A549 (cell line): ENCODE measurements around the gene ABI3BP. TPM values are rescaled to one million over a fixed set of nuclear protein-coding genes. Genes with fewer than 3 reads are reported as not detected.

Experiments used
- ATAC-seq, 2 experiments: fragments of 200-7000 bp in 1 of 2; fragments of >200 bp in 1 of 2; cut with Nextera tagmentation in 1 of 2; cut with Tn5 transposase in 1 of 2; 3 replicates each; pipeline versions ENCODE4 v1.8.0 to v1.9.1; 2018 to 2020; ENCODE audit warnings: mild to moderate bottlenecking in 1 of 2, moderate library complexity in 1 of 2
- CTCF ChIA-PET: fragments of 300-600 bp; sonication (Branson Sonifier 250); formaldehyde crosslinking; extraction: SDS; loops from one replicate; lab custom pipeline; 2021; ENCODE audit warnings: antibody characterized with exemption, inconsistent platforms; lab: Yijun Ruan, JAX
- POLR2A ChIA-PET: fragments of 350-600 bp; formaldehyde crosslinking; extraction: SDS; loops from one replicate; lab custom pipeline; 2021; ENCODE audit warnings: antibody characterized with exemption, inconsistent platforms; lab: Yijun Ruan, JAX
- DNase-seq, 2 experiments: peaks; one replicate each; pipeline versions ENCODE4 v3.0.0 to v3.0.0-alpha.2; 2011 to 2016; ENCODE audit warnings: low read depth in 1 of 2, low spot score in 1 of 2
- FAIRE-seq: peaks from 2 replicates; lab custom pipeline; 2011; peaks lifted over from hg19 to GRCh38; lab: Jason Lieb, UNC
- H3K27ac ChIP-seq, 2 experiments: fragments of >200 bp; sonication (Bioruptor Twin); formaldehyde crosslinking; 3 replicates each; pipeline ENCODE4 v1.5.1; 2016 to 2017
- H3K4me1 ChIP-seq: fragments of >200 bp; sonication (Bioruptor Twin); formaldehyde crosslinking; 3 replicates; pipeline ENCODE4 v1.6.1; 2016
- H3K4me2 ChIP-seq: fragments of >200 bp; sonication (Bioruptor Twin); formaldehyde crosslinking; 3 replicates; pipeline ENCODE4 v1.6.1; 2016
- H3K4me3 ChIP-seq: fragments of >200 bp; sonication (Bioruptor Twin); formaldehyde crosslinking; 3 replicates; pipeline ENCODE4 v1.5.1; 2016
- H3K9me3 ChIP-seq: fragments of >200 bp; sonication (Bioruptor Twin); formaldehyde crosslinking; 3 replicates; pipeline ENCODE4 v1.6.1; 2016
- CBX8 ChIP-seq: fragments of 200-600 bp; sonication (generic); IDR thresholded peaks from 2 replicates; pipeline ENCODE4 v1.6.1; 2016
- CHD2 ChIP-seq: fragments of 150-350 bp; IDR thresholded peaks from 2 replicates; pipeline ENCODE4 v1.6.1; 2014; ENCODE audit warnings: low read length; ENCODE audit not compliant: partially characterized antibody
- CHD4 ChIP-seq: fragments of 200-600 bp; sonication (generic); IDR thresholded peaks from 2 replicates; pipeline ENCODE4 v1.6.1; 2016; ENCODE audit warnings: antibody characterized with exemption, mild to moderate bottlenecking, borderline replicate concordance
- CTCF ChIP-seq: fragments of >200 bp; sonication (Bioruptor Twin); formaldehyde crosslinking; IDR thresholded peaks from 3 replicates; pipeline ENCODE4 v1.5.1; 2016
- EHF ChIP-seq: fragments of 250-450 bp; sonication (Bioruptor Pico); IDR thresholded peaks from 2 replicates; pipeline ENCODE4 v1.5.0; 2020; ENCODE audit warnings: mild to moderate bottlenecking
- FOXS1 ChIP-seq: fragments of 250-450 bp; sonication (Bioruptor Pico); IDR thresholded peaks from 2 replicates; pipeline ENCODE4 v1.5.0; 2020; ENCODE audit warnings: mild to moderate bottlenecking, moderate library complexity
- GATA3 ChIP-seq: IDR thresholded peaks from 2 replicates; pipeline ENCODE4 v1.6.1; 2012; ENCODE audit warnings: borderline replicate concordance
- HEYL ChIP-seq: fragments of 250-450 bp; sonication (Bioruptor Pico); IDR thresholded peaks from 2 replicates; pipeline ENCODE4 v1.8.0; 2021; ENCODE audit warnings: mild to moderate bottlenecking, moderate library complexity
- HOXB13 ChIP-seq: fragments of 250-450 bp; sonication (Bioruptor Pico); IDR thresholded peaks from 2 replicates; pipeline ENCODE4 v1.5.0; 2020; ENCODE audit warnings: low read depth, mild to moderate bottlenecking, moderate library complexity
- HOXB5 ChIP-seq: fragments of 250-450 bp; sonication (Bioruptor Pico); IDR thresholded peaks from 2 replicates; pipeline ENCODE4 v1.5.0; 2020; ENCODE audit warnings: mild to moderate bottlenecking, moderate library complexity
- JUNB ChIP-seq: fragments of >200 bp; sonication (Bioruptor Twin); formaldehyde crosslinking; IDR thresholded peaks from 2 replicates; pipeline ENCODE4 v1.6.1; 2016
- KDM5A ChIP-seq: fragments of 200-600 bp; sonication (generic); IDR thresholded peaks from 2 replicates; pipeline ENCODE4 v1.6.1; 2016; ENCODE audit warnings: antibody characterized with exemption, mild to moderate bottlenecking
- NFE2L2 ChIP-seq: fragments of 150-350 bp; conservative IDR thresholded peaks from 2 replicates; pipeline ENCODE4 v1.6.1; 2014; ENCODE audit warnings: low read length
- POLR2AphosphoS2 ChIP-seq: conservative IDR thresholded peaks from 2 replicates; pipeline ENCODE4 v1.6.1; 2012; ENCODE audit warnings: low read length, improper control_type of control experiment, inconsistent platforms
- RAD21 ChIP-seq, 2 experiments: fragments of >200 bp in 1 of 2; sonication (Bioruptor Twin) in 1 of 2; formaldehyde crosslinking in 1 of 2; IDR thresholded peaks in 1 of 2; conservative IDR thresholded peaks in 1 of 2; 2 replicates in 1 of 2; 3 replicates in 1 of 2; pipeline ENCODE4 v1.6.1; 2012 to 2018; ENCODE audit warnings: inconsistent platforms in 1 of 2
- RCOR1 ChIP-seq: fragments of 150-350 bp; IDR thresholded peaks from 2 replicates; pipeline ENCODE4 v1.6.1; 2014; ENCODE audit warnings: antibody characterized with exemption, low read length, low read depth
- RNF2 ChIP-seq: fragments of 200-600 bp; sonication (generic); IDR thresholded peaks from 2 replicates; pipeline ENCODE4 v1.6.1; 2016; ENCODE audit warnings: low read depth, mild to moderate bottlenecking, antibody characterized with exemption, moderate library complexity, borderline replicate concordance
- SMC3 ChIP-seq: fragments of >200 bp; sonication (Bioruptor Twin); formaldehyde crosslinking; IDR thresholded peaks from 3 replicates; pipeline ENCODE4 v1.6.1; 2018; ENCODE audit warnings: inconsistent platforms
- SREBF2 ChIP-seq: fragments of 450-650 bp; IDR thresholded peaks from 2 replicates; pipeline ENCODE4 v1.6.1; 2014; ENCODE audit warnings: mild to moderate bottlenecking, moderate library complexity
- TP53 ChIP-seq: fragments of 250-450 bp; sonication (Bioruptor Pico); IDR thresholded peaks from 2 replicates; pipeline ENCODE4 v1.5.0; 2021; ENCODE audit warnings: mild to moderate bottlenecking, moderate library complexity
- ZNF302 ChIP-seq: fragments of 250-450 bp; sonication (Bioruptor Pico); IDR thresholded peaks from 2 replicates; pipeline ENCODE4 v1.9.0; 2021; ENCODE audit warnings: inconsistent platforms, mild to moderate bottlenecking, moderate library complexity
- ZSCAN20 ChIP-seq: fragments of 250-450 bp; sonication (Bioruptor Pico); IDR thresholded peaks from 2 replicates; pipeline ENCODE4 v1.8.0; 2022; ENCODE audit warnings: mild to moderate bottlenecking, moderate library complexity
- WGBS: methylation state at CpG from one replicate; pipeline ENCODE4 v1.1.6; 2017; ENCODE audit errors: missing lambda C conversion rate; 5-methylcytosine and 5-hydroxymethylcytosine counted together
- polyA plus RNA-seq, 4 experiments: library from polyadenylated mRNA; depleted of rRNA in 3 of 4; stranded (reverse); fragments of >200 nt; fragmentation: RNase III in 1 of 4; extraction: RNeasy Plus Mini Kit Qiagen cat#74134 plus additional on column Dnase treatment in 1 of 4; gene quantifications; 2 replicates in 3 of 4; 3 replicates in 1 of 4; pipeline ENCODE4 v1.2.3, GENCODE V29; 2011 to 2017
- TF ChIP-seq, protein P1 (sequence below): fragments of >200 bp; sonication (Bioruptor Twin); formaldehyde crosslinking; IDR thresholded peaks from 2 replicates; pipeline ENCODE4 v1.6.1; 2016
- TF ChIP-seq, protein P2 (sequence below): fragments of 250-450 bp; sonication (Bioruptor Pico); IDR thresholded peaks from 2 replicates; pipeline ENCODE4 v1.5.0; 2021; ENCODE audit warnings: mild to moderate bottlenecking, moderate library complexity, borderline replicate concordance
- TF ChIP-seq, protein P3 (sequence below): fragments of >200 bp; sonication (Bioruptor Twin); formaldehyde crosslinking; IDR thresholded peaks from 3 replicates; pipeline ENCODE4 v1.6.1; 2016

Gene ABI3BP
- polyA plus RNA-seq, 2 of the 4 experiments (the other 2 are of a cell fraction): 1.3 to 1.8 TPM

GRCh38 chr3:100966049-100966491 is 27.2 kb downstream of the ABI3BP start:
- ATAC-seq (no peak), DNase-seq (no peak), FAIRE-seq (no peak)
- TF ChIP-seq HEYL (CRISPR knock-in tag): no peak
- TF ChIP-seq HOXB13 (CRISPR knock-in tag): no peak
- TF ChIP-seq, protein P1, sequence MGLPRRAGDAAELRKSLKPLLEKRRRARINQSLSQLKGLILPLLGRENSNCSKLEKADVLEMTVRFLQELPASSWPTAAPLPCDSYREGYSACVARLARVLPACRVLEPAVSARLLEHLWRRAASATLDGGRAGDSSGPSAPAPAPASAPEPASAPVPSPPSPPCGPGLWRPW: no peak
- no peak for TF ChIP-seq CTCF
- Histone ChIP-seq H3K4me3 (no peak overlapping the region), H3K4me2 (no peak overlapping the region), H3K4me1 (no peaks in the 10 kb centered on the region), H3K9me3 (no peaks in the 10 kb centered on the region; the same call in 2 of the 3 replicates), H3K27ac (no peak overlapping the region)
- ChIA-PET CTCF (no interaction called here), POLR2A (no interaction called here)
- 61% methylated on average over 3 of the region's 3 CpGs for WGBS

- 75% methylated on average over 1 of the region's 1 CpG for WGBS
- H3K27ac ChIP-seq: no peak overlapping the region
- DNase-seq (no peak), ATAC-seq (no peak), FAIRE-seq (no peak)
- TF ChIP-seq SMC3: no peak
- TF ChIP-seq HOXB5 (CRISPR knock-in tag): no peak
- TF ChIP-seq EHF: no peak
- TF ChIP-seq RAD21 (conservative IDR thresholded peaks at IDR 0.05 in 1 of 2, IDR thresholded peaks at IDR 0.05 in 1 of 2): no peak
- no peak for TF ChIP-seq GATA3
- no peak for TF ChIP-seq KDM5A
- TF ChIP-seq RCOR1: no peak
- no peak overlapping the region for H3K4me3 ChIP-seq
- ChIA-PET POLR2A (no interaction called here), CTCF (interaction anchor here (0.6 kb wide), 1 partner anchor 17 kb away, joined by 3 read pairs; no protein-coding TSS in a partner anchor)
- peaks cover 16% of the 10 kb centered on the region; the same call in 2 of the 3 replicates for H3K9me3 ChIP-seq
- no peak overlapping the region for H3K4me2 ChIP-seq
- H3K4me1 ChIP-seq: no peaks in the 10 kb centered on the region
These were observed 30.2 kb downstream of the ABI3BP start for GRCh38 chr3:100963041-100963440.

DNA sequence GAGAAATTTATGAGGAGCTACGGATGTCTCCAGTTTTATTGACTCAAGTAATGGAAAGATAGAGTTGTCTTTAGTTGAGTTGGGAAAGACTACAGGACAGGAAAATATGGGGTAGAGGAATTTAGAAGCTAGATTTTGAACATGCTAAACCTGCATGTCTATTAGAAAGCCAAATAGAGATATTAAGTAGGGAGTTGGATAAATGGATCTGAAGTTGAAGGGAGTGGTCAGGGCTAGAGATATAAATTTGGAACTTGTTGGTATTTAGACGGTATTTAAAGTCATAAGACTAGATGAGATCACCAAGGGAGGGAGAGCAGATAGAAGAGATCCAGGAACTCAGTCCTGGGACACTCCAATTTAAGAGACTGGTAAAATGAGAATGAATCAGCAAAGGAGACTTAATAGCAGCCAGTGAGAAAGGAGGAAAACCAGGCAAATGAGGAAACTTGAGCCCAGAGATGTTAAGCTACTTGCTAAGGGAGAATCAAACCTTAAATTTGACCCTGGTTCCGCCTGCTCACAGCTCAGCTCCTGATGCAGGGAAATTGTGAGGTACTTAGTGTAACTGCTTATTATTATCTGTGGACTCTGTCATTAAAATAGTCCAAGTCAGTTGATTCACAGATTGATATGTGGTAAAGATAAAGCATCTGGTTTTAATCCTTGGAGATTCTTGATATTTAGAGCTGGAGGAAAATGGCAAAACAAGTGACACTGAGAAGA is 35.8 kb downstream of the ABI3BP start:
- ChIA-PET POLR2A (no interaction called here), CTCF (interaction anchor here (0.6 kb wide), 1 partner anchor 133 kb away, joined by 3 read pairs; no protein-coding TSS in a partner anchor)
- TF ChIP-seq NFE2L2 (no peak), RCOR1 (no peak), ZNF302 (CRISPR knock-in tag) (no peak), CBX8 (no peak), FOXS1 (no peak)
- Histone ChIP-seq H3K4me1 (no peaks in the 10 kb centered on the region), H3K4me2 (no peak overlapping the region), H3K9me3 (peaks cover 16% of the 10 kb centered on the region; the same call in 2 of the 3 replicates), H3K27ac (no peak overlapping the region), H3K4me3 (no peak overlapping the region)
- FAIRE-seq (no peak), DNase-seq (no peak), ATAC-seq (no peak)
- WGBS: 58% methylated on average over 3 of the region's 3 CpGs

DNA sequence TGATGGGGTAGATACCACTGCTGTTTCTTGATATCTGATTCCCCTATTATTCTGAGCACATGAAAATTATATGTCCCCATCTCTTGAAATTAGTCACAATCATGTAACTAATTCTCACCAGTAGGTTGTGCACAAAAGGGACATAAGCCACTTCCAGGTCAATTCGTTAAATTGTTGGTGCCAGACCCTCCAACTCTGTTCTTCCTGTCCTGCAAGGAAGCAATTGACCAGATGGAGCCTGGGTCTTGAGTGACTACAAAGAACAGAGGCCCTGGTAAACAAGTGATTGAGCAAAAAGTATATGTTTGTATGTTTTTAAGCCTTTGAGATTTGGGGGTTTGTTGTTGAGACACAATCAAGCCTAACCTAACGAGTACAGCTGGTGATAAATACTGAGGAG is 36.9 kb downstream of the ABI3BP start:
- ATAC-seq: no peak
- ChIA-PET POLR2A (no interaction called here), CTCF (no interaction called here)
- no peak overlapping the region for H3K4me2 ChIP-seq
- peaks cover 16% of the 10 kb centered on the region; the same call in 2 of the 3 replicates for H3K9me3 ChIP-seq
- no peak overlapping the region for H3K27ac ChIP-seq
- no peak for FAIRE-seq
- 35% methylated on average over 2 of the region's 2 CpGs for WGBS
- no peak overlapping the region for H3K4me3 ChIP-seq
- H3K4me1 ChIP-seq: no peaks in the 10 kb centered on the region
- DNase-seq: no peak
- TF ChIP-seq CBX8 (no peak), POLR2AphosphoS2 (no peak), SREBF2 (no peak), RAD21 (conservative IDR thresholded peaks at IDR 0.05 in 1 of 2, IDR thresholded peaks at IDR 0.05 in 1 of 2) (no peak), JUNB (no peak), TP53 (CRISPR knock-in tag) (no peak), HEYL (CRISPR knock-in tag) (no peak), GATA3 (no peak), RNF2 (no peak), ZSCAN20 (CRISPR knock-in tag) (no peak), CHD4 (no peak), CHD2 (no peak), EHF (no peak)
- TF ChIP-seq, protein P1: no peak
- TF ChIP-seq, protein P2, sequence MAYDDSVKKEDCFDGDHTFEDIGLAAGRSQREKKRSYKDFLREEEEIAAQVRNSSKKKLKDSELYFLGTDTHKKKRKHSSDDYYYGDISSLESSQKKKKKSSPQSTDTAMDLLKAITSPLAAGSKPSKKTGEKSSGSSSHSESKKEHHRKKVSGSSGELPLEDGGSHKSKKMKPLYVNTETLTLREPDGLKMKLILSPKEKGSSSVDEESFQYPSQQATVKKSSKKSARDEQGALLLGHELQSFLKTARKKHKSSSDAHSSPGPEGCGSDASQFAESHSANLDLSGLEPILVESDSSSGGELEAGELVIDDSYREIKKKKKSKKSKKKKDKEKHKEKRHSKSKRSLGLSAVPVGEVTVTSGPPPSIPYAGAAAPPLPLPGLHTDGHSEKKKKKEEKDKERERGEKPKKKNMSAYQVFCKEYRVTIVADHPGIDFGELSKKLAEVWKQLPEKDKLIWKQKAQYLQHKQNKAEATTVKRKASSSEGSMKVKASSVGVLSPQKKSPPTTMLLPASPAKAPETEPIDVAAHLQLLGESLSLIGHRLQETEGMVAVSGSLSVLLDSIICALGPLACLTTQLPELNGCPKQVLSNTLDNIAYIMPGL: no peak
- TF ChIP-seq, protein P3, sequence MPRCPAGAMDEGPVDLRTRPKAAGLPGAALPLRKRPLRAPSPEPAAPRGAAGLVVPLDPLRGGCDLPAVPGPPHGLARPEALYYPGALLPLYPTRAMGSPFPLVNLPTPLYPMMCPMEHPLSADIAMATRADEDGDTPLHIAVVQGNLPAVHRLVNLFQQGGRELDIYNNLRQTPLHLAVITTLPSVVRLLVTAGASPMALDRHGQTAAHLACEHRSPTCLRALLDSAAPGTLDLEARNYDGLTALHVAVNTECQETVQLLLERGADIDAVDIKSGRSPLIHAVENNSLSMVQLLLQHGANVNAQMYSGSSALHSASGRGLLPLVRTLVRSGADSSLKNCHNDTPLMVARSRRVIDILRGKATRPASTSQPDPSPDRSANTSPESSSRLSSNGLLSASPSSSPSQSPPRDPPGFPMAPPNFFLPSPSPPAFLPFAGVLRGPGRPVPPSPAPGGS: no peak
